ENCODE data around the gene NCK1. TPM values are rescaled to one million over a fixed set of nuclear protein-coding genes. Genes with fewer than 3 reads are reported as not detected.

Gene NCK1
- total and polyA plus RNA-seq, 2 donors (not counting 1 experiment from before 2014, with no cell fraction given) = 59.5 to 62.7 TPM

GRCh38 chr3:136818769-136819391, 43.1 kb upstream of the NCK1 start, which contains the start of gene SLC35G2:
SLC35G2 (plus strand) TSS chr3:136819126; CDS start chr3:136854461, 35,335 bp downstream.
- peaks cover 8% of the 10 kb centered on the region for H3K4me1 ChIP-seq (ENCODE audit: control insufficient read depth, extremely low read depth, insufficient read depth, low read length)
- peak within 1 kb of the TSS; percentile 71 for H2AFZ ChIP-seq (ENCODE audit: low read length)
- H3K9me3 ChIP-seq (ENCODE audit: control insufficient read depth, insufficient read depth, low read depth, low read length) = no peaks in the 10 kb centered on the region
- no peaks in the 10 kb centered on the region for H3K79me2 ChIP-seq (ENCODE audit: control insufficient read depth, insufficient read depth, low read length)
- no peaks in the 10 kb centered on the region for H3K36me3 ChIP-seq (ENCODE audit: control insufficient read depth, insufficient read depth, low read length)
- peak within 1 kb of the TSS; percentile 76 for H3K4me2 ChIP-seq (ENCODE audit: extremely low read depth, insufficient read depth, low read length)
- no peaks in the 10 kb centered on the region for H4K20me1 ChIP-seq (ENCODE audit: control insufficient read depth, extremely low read depth, insufficient read depth, low read length)
- H3K4me3 ChIP-seq (replicated peaks in 1 of 4; ENCODE audit: control extremely low read depth in 1 of 4, insufficient read depth in 1 of 4, low read depth in 3 of 4, low read length in 4 of 4) = peak within 1 kb of the TSS; percentile 78 to 85 (median 82)
- peak within 1 kb of the TSS; percentile 86 for H3K27ac ChIP-seq (ENCODE audit: insufficient read depth, low read length)
- peak within 1 kb of the TSS; percentile 88 for H3K9ac ChIP-seq (ENCODE audit: insufficient read depth, low read length)
- H3K27me3 ChIP-seq (ENCODE audit: control insufficient read depth, insufficient read depth, low read length) = no peaks in the 10 kb centered on the region
- peak; percentile 56 to 66 for DNase-seq (ENCODE audit: low read depth in 2 of 2)
- TF ChIP-seq CTCF (conservative IDR thresholded peaks at IDR 0.05 in 1 of 2, IDR thresholded peaks at IDR 0.05 in 1 of 2; ENCODE audit: low read depth in 1 of 2, low read length in 2 of 2) (no peak), EZH2 (IDR thresholded peaks at IDR 0.05; ENCODE audit: low read length, missing control alignments) (no peak)

- Histone ChIP-seq H3K27me3 (ENCODE audit: control insufficient read depth, insufficient read depth, low read length) (no peaks in the 10 kb centered on the region), H4K20me1 (ENCODE audit: control insufficient read depth, extremely low read depth, insufficient read depth, low read length) (no peaks in the 10 kb centered on the region), H3K4me1 (ENCODE audit: control insufficient read depth, extremely low read depth, insufficient read depth, low read length) (peaks cover 8% of the 10 kb centered on the region), H3K4me3 (replicated peaks in 1 of 4; ENCODE audit: control extremely low read depth in 1 of 4, insufficient read depth in 1 of 4, low read depth in 3 of 4, low read length in 4 of 4) (peak overlapping the region; percentile 78 to 85 (median 82)), H3K4me2 (ENCODE audit: extremely low read depth, insufficient read depth, low read length) (peak overlapping the region; percentile 76), H2AFZ (ENCODE audit: low read length) (peak overlapping the region; percentile 71), H3K27ac (ENCODE audit: insufficient read depth, low read length) (peak overlapping the region; percentile 86), H3K9me3 (ENCODE audit: control insufficient read depth, insufficient read depth, low read depth, low read length) (no peaks in the 10 kb centered on the region), H3K9ac (ENCODE audit: insufficient read depth, low read length) (peak overlapping the region; percentile 88), H3K36me3 (ENCODE audit: control insufficient read depth, insufficient read depth, low read length) (no peaks in the 10 kb centered on the region), H3K79me2 (ENCODE audit: control insufficient read depth, insufficient read depth, low read length) (no peaks in the 10 kb centered on the region)
- TF ChIP-seq CTCF (conservative IDR thresholded peaks at IDR 0.05 in 1 of 2, IDR thresholded peaks at IDR 0.05 in 1 of 2; ENCODE audit: low read depth in 1 of 2, low read length in 2 of 2) (no peak), EZH2 (IDR thresholded peaks at IDR 0.05; ENCODE audit: low read length, missing control alignments) (no peak)
- DNase-seq (ENCODE audit: low read depth in 2 of 2) = peak; percentile 82 to 87
Measured at GRCh38 chr3:136819392-136819730, 42.6 kb upstream of the NCK1 start.

GRCh38 chr3:136819731-136820679, 42.0 kb upstream of the NCK1 start:
- Histone ChIP-seq H3K9me3 (ENCODE audit: control insufficient read depth, insufficient read depth, low read depth, low read length) (no peaks in the 10 kb centered on the region), H3K4me3 (replicated peaks in 1 of 4; ENCODE audit: control extremely low read depth in 1 of 4, insufficient read depth in 1 of 4, low read depth in 3 of 4, low read length in 4 of 4) (peak overlapping the region; percentile 78 to 85 (median 82)), H4K20me1 (ENCODE audit: control insufficient read depth, extremely low read depth, insufficient read depth, low read length) (no peaks in the 10 kb centered on the region), H2AFZ (ENCODE audit: low read length) (peak overlapping the region; percentile 68), H3K36me3 (ENCODE audit: control insufficient read depth, insufficient read depth, low read length) (no peaks in the 10 kb centered on the region), H3K4me1 (ENCODE audit: control insufficient read depth, extremely low read depth, insufficient read depth, low read length) (peaks cover 8% of the 10 kb centered on the region), H3K27me3 (ENCODE audit: control insufficient read depth, insufficient read depth, low read length) (no peaks in the 10 kb centered on the region), H3K79me2 (ENCODE audit: control insufficient read depth, insufficient read depth, low read length) (peaks cover 1% of the 10 kb centered on the region), H3K9ac (ENCODE audit: insufficient read depth, low read length) (peak overlapping the region; percentile 88), H3K4me2 (ENCODE audit: extremely low read depth, insufficient read depth, low read length) (peak overlapping the region; percentile 76), H3K27ac (ENCODE audit: insufficient read depth, low read length) (peak overlapping the region; percentile 86)
- TF ChIP-seq EZH2 (IDR thresholded peaks at IDR 0.05; ENCODE audit: low read length, missing control alignments) = no peak
- no peak for TF ChIP-seq CTCF (conservative IDR thresholded peaks at IDR 0.05 in 1 of 2, IDR thresholded peaks at IDR 0.05 in 1 of 2; ENCODE audit: low read depth in 1 of 2, low read length in 2 of 2)
- peak; percentile 71 to 74 for DNase-seq (ENCODE audit: low read depth in 2 of 2)

All from fibroblast of lung (primary cell).